ENCODE measurements around the gene TAF5L.

The TAF5L gene

GRCh38 chr1:229627003-229627402, 1.1 kb upstream of the TAF5L start:
- H3K27me3 ChIP-seq (ENCODE audit: control insufficient read depth in 1 of 2, insufficient read depth in 1 of 2, low read length in 2 of 2), result no peaks in the 10 kb centered on the region
- H3K36me3 ChIP-seq (ENCODE audit: control insufficient read depth in 1 of 2, insufficient read depth in 2 of 2, low read depth in 1 of 2, low read length in 2 of 2), result peaks cover 0 to 5% of the 10 kb centered on the region in 2 experiments
- no peak overlapping the region for H4K8ac ChIP-seq (ENCODE audit: low read length)
- H2AFZ ChIP-seq (ENCODE audit: low read depth, low read length), result no peak overlapping the region
- H2BK120ac ChIP-seq (ENCODE audit: low read depth, low read length), result no peak overlapping the region
- peak overlapping the region; percentile 85 for H3K9ac ChIP-seq (ENCODE audit: low read length)
- H2BK5ac ChIP-seq (ENCODE audit: low read depth, low read length, poor library complexity, severe bottlenecking), result no peak overlapping the region
- no peak overlapping the region for H3K27ac ChIP-seq (ENCODE audit: low read length, poor library complexity, severe bottlenecking)
- peak overlapping the region in 1 of 2 experiments; percentile 91 for H3K4me3 ChIP-seq (ENCODE audit: insufficient read depth in 1 of 2, low read depth in 1 of 2, low read length in 2 of 2)
- H3K18ac ChIP-seq (ENCODE audit: low read depth in 1 of 2, low read length in 2 of 2), result no peak overlapping the region
- H3K14ac ChIP-seq (ENCODE audit: low read length in 2 of 2), result no peak overlapping the region
- peak overlapping the region; percentile 93 for H3K4me2 ChIP-seq (ENCODE audit: low read length, poor library complexity, severe bottlenecking)
- no peak overlapping the region for H2BK15ac ChIP-seq (ENCODE audit: low read depth, poor library complexity, severe bottlenecking)
- 0% methylated on average over 3 of the region's 4 CpGs for WGBS
- no peak overlapping the region for H4K91ac ChIP-seq (ENCODE audit: low read length)
- H3K79me1 ChIP-seq (replicated peaks; ENCODE audit: low read length, poor library complexity, severe bottlenecking), result peaks cover 13% of the 10 kb centered on the region
- H3K4me1 ChIP-seq (ENCODE audit: control insufficient read depth, insufficient read depth, low read depth, low read length), result peaks cover 4% of the 10 kb centered on the region
- no peak overlapping the region for H2AK5ac ChIP-seq (ENCODE audit: low read length, severe bottlenecking)
- no peak for DNase-seq
- no peak overlapping the region for H3K4ac ChIP-seq (ENCODE audit: low read depth in 1 of 2, low read length in 2 of 2)
- H2BK12ac ChIP-seq (ENCODE audit: low read length in 2 of 2), result no peak overlapping the region
- no peaks in the 10 kb centered on the region for H3K9me3 ChIP-seq (ENCODE audit: control insufficient read depth, low read length)
- no peak overlapping the region for H3K23ac ChIP-seq (ENCODE audit: low read length in 2 of 2)

GRCh38 chr1:229625071-229625914, 629 bp downstream of the TAF5L start:
- peak; percentile 61 for DNase-seq
- H2BK12ac ChIP-seq (ENCODE audit: low read length in 2 of 2), result no peak overlapping the region
- H3K4ac ChIP-seq (ENCODE audit: low read depth in 1 of 2, low read length in 2 of 2), result peak overlapping the region; percentile 52 to 77
- H2AK5ac ChIP-seq (ENCODE audit: low read length, severe bottlenecking), result no peak overlapping the region
- H4K8ac ChIP-seq (ENCODE audit: low read length), result no peak overlapping the region
- H4K91ac ChIP-seq (ENCODE audit: low read length), result peak overlapping the region; percentile 69
- H3K79me1 ChIP-seq (replicated peaks; ENCODE audit: low read length, poor library complexity, severe bottlenecking), result peaks cover 6% of the 10 kb centered on the region
- peak overlapping the region; percentile 85 for H3K4me2 ChIP-seq (ENCODE audit: low read length, poor library complexity, severe bottlenecking)
- H3K23ac ChIP-seq (ENCODE audit: low read length in 2 of 2), result peak overlapping the region in 1 of 2 experiments; percentile 94
- no peak overlapping the region for H3K27ac ChIP-seq (ENCODE audit: low read length, poor library complexity, severe bottlenecking)
- WGBS, result under 1% methylated on average over 29 of the region's 86 CpGs
- H3K9me3 ChIP-seq (ENCODE audit: control insufficient read depth, low read length), result no peaks in the 10 kb centered on the region
- no peaks in the 10 kb centered on the region for H3K27me3 ChIP-seq (ENCODE audit: control insufficient read depth in 1 of 2, insufficient read depth in 1 of 2, low read length in 2 of 2)
- H2AFZ ChIP-seq (ENCODE audit: low read depth, low read length), result no peak overlapping the region
- H2BK5ac ChIP-seq (ENCODE audit: low read depth, low read length, poor library complexity, severe bottlenecking), result no peak overlapping the region
- peak overlapping the region; percentile 99 for H2BK15ac ChIP-seq (ENCODE audit: low read depth, poor library complexity, severe bottlenecking)
- peak overlapping the region in 1 of 2 experiments; percentile 86 for H3K14ac ChIP-seq (ENCODE audit: low read length in 2 of 2)
- peaks cover 4% of the 10 kb centered on the region for H3K4me1 ChIP-seq (ENCODE audit: control insufficient read depth, insufficient read depth, low read depth, low read length)
- H3K4me3 ChIP-seq (ENCODE audit: insufficient read depth in 1 of 2, low read depth in 1 of 2, low read length in 2 of 2), result peak overlapping the region; percentile 88 to 96
- peak overlapping the region; percentile 91 for H2BK120ac ChIP-seq (ENCODE audit: low read depth, low read length)
- H3K36me3 ChIP-seq (ENCODE audit: control insufficient read depth in 1 of 2, insufficient read depth in 2 of 2, low read depth in 1 of 2, low read length in 2 of 2), result peaks cover 0 to 5% of the 10 kb centered on the region in 2 experiments
- peak overlapping the region; percentile 85 for H3K9ac ChIP-seq (ENCODE audit: low read length)
- peak overlapping the region; percentile 47 to 75 for H3K18ac ChIP-seq (ENCODE audit: low read depth in 1 of 2, low read length in 2 of 2)

- no peak overlapping the region for H3K14ac ChIP-seq (ENCODE audit: low read length in 2 of 2)
Measured at GRCh38 chr1:229624521-229625070, 1.3 kb downstream of the TAF5L start.

GRCh38 chr1:229623838-229624237, 2.1 kb downstream of the TAF5L start:
- Histone ChIP-seq H3K4me1 (ENCODE audit: control insufficient read depth, insufficient read depth, low read depth, low read length) (peaks cover 4% of the 10 kb centered on the region), H3K27me3 (ENCODE audit: control insufficient read depth in 1 of 2, insufficient read depth in 1 of 2, low read length in 2 of 2) (no peaks in the 10 kb centered on the region), H3K14ac (ENCODE audit: low read length in 2 of 2) (no peak overlapping the region), H3K23ac (ENCODE audit: low read length in 2 of 2) (no peak overlapping the region), H2AK5ac (ENCODE audit: low read length, severe bottlenecking) (no peak overlapping the region), H4K91ac (ENCODE audit: low read length) (no peak overlapping the region), H3K9me3 (ENCODE audit: control insufficient read depth, low read length) (no peaks in the 10 kb centered on the region), H2BK12ac (ENCODE audit: low read length in 2 of 2) (no peak overlapping the region), H3K9ac (ENCODE audit: low read length) (no peak overlapping the region), H3K18ac (ENCODE audit: low read depth in 1 of 2, low read length in 2 of 2) (no peak overlapping the region), H3K36me3 (ENCODE audit: control insufficient read depth in 1 of 2, insufficient read depth in 2 of 2, low read depth in 1 of 2, low read length in 2 of 2) (peaks cover 0 to 3% of the 10 kb centered on the region in 2 experiments), H3K79me1 (replicated peaks; ENCODE audit: low read length, poor library complexity, severe bottlenecking) (peaks cover 12% of the 10 kb centered on the region), H2AFZ (ENCODE audit: low read depth, low read length) (no peak overlapping the region), H2BK5ac (ENCODE audit: low read depth, low read length, poor library complexity, severe bottlenecking) (no peak overlapping the region), H3K4ac (ENCODE audit: low read depth in 1 of 2, low read length in 2 of 2) (no peak overlapping the region), H4K8ac (ENCODE audit: low read length) (no peak overlapping the region), H2BK15ac (ENCODE audit: low read depth, poor library complexity, severe bottlenecking) (no peak overlapping the region), H3K27ac (ENCODE audit: low read length, poor library complexity, severe bottlenecking) (no peak overlapping the region), H2BK120ac (ENCODE audit: low read depth, low read length) (no peak overlapping the region), H3K4me3 (ENCODE audit: insufficient read depth in 1 of 2, low read depth in 1 of 2, low read length in 2 of 2) (no peak overlapping the region), H3K4me2 (ENCODE audit: low read length, poor library complexity, severe bottlenecking) (no peak overlapping the region)
- DNase-seq, result no peak
- WGBS, result 86% methylated on average over 1 of the region's 1 CpG

More at GRCh38 chr1:229624521-229625070, 1.3 kb downstream of the TAF5L start:
- Histone ChIP-seq H3K18ac (ENCODE audit: low read depth in 1 of 2, low read length in 2 of 2) (no peak overlapping the region), H2AK5ac (ENCODE audit: low read length, severe bottlenecking) (no peak overlapping the region), H3K27me3 (ENCODE audit: control insufficient read depth in 1 of 2, insufficient read depth in 1 of 2, low read length in 2 of 2) (no peaks in the 10 kb centered on the region), H3K27ac (ENCODE audit: low read length, poor library complexity, severe bottlenecking) (no peak overlapping the region), H2BK15ac (ENCODE audit: low read depth, poor library complexity, severe bottlenecking) (no peak overlapping the region), H2AFZ (ENCODE audit: low read depth, low read length) (no peak overlapping the region), H3K4ac (ENCODE audit: low read depth in 1 of 2, low read length in 2 of 2) (no peak overlapping the region), H3K9me3 (ENCODE audit: control insufficient read depth, low read length) (no peaks in the 10 kb centered on the region), H3K79me1 (replicated peaks; ENCODE audit: low read length, poor library complexity, severe bottlenecking) (peaks cover 8% of the 10 kb centered on the region), H2BK120ac (ENCODE audit: low read depth, low read length) (no peak overlapping the region), H3K4me1 (ENCODE audit: control insufficient read depth, insufficient read depth, low read depth, low read length) (peaks cover 4% of the 10 kb centered on the region), H4K8ac (ENCODE audit: low read length) (no peak overlapping the region), H2BK12ac (ENCODE audit: low read length in 2 of 2) (no peak overlapping the region), H4K91ac (ENCODE audit: low read length) (no peak overlapping the region), H3K23ac (ENCODE audit: low read length in 2 of 2) (no peak overlapping the region), H3K9ac (ENCODE audit: low read length) (peak overlapping the region; percentile 85), H3K4me2 (ENCODE audit: low read length, poor library complexity, severe bottlenecking) (peak overlapping the region; percentile 85), H2BK5ac (ENCODE audit: low read depth, low read length, poor library complexity, severe bottlenecking) (no peak overlapping the region), H3K4me3 (ENCODE audit: insufficient read depth in 1 of 2, low read depth in 1 of 2, low read length in 2 of 2) (peak overlapping the region in 1 of 2 experiments; percentile 96), H3K36me3 (ENCODE audit: control insufficient read depth in 1 of 2, insufficient read depth in 2 of 2, low read depth in 1 of 2, low read length in 2 of 2) (peaks cover 0 to 5% of the 10 kb centered on the region in 2 experiments)
- DNase-seq, result no peak
- 41% methylated on average over 7 of the region's 9 CpGs for WGBS
